Suprapubic skin (tissue), 4 donors: Measurements from ENCODE around the gene PIGZ. TPM values are rescaled to one million over a fixed set of nuclear protein-coding genes. Genes with fewer than 3 reads are reported as not detected.
A peak's percentile ranks its signal among the peaks of the same experiment; 100 is the strongest.

ENCODE experiments used
- DNase-seq, 2 donors: peaks; one replicate each; pipeline ENCODE4 v3.0.0-alpha.2; 2019; ENCODE audit warnings: low spot score in 2 of 2
- H3K27ac ChIP-seq: fragments of 200-600 bp; sonication (generic); one replicate; pipeline ENCODE4 v1.5.1; 2019
- H3K27me3 ChIP-seq: fragments of 200-600 bp; sonication (generic); one replicate; pipeline ENCODE4 v1.5.1; 2019
- H3K36me3 ChIP-seq: fragments of 200-600 bp; sonication (generic); one replicate; pipeline ENCODE4 v1.5.1; 2019
- H3K4me1 ChIP-seq: fragments of 200-600 bp; sonication (generic); one replicate; pipeline ENCODE4 v1.5.1; 2019
- H3K4me3 ChIP-seq: fragments of 200-600 bp; sonication (generic); one replicate; pipeline ENCODE4 v1.5.1; 2019; ENCODE audit warnings: mild to moderate bottlenecking
- H3K9me3 ChIP-seq: fragments of 200-600 bp; sonication (generic); one replicate; pipeline ENCODE4 v1.5.1; 2019
- CTCF ChIP-seq, 2 donors: fragments of 200-600 bp in 1 of 2; fragments of 450-650 bp in 1 of 2; sonication (generic) in 1 of 2; IDR thresholded peaks; one replicate each; pipeline ENCODE4 v1.5.1; 2016 to 2019; ENCODE audit warnings: antibody characterized with exemption in 2 of 2, mild to moderate bottlenecking in 1 of 2, moderate library complexity in 1 of 2
- EP300 ChIP-seq: sonication (generic); formaldehyde crosslinking; IDR thresholded peaks from one replicate; pipeline ENCODE4 v1.6.1; 2017; ENCODE audit warnings: antibody characterized with exemption
- POLR2A ChIP-seq, 2 donors: fragments of 450-650 bp; IDR thresholded peaks; one replicate each; pipeline ENCODE4 v1.6.1; 2017; ENCODE audit warnings: antibody characterized with exemption in 2 of 2, mild to moderate bottlenecking in 2 of 2, moderate library complexity in 2 of 2
- POLR2AphosphoS5 ChIP-seq, 3 donors: sonication (generic); formaldehyde crosslinking; IDR thresholded peaks; one replicate each; pipeline ENCODE4 v1.6.1; 2017; ENCODE audit warnings: antibody characterized with exemption in 3 of 3
- WGBS: methylation state at CpG from one replicate; pipeline ENCODE4 v1.1.5; 2018; 5-methylcytosine and 5-hydroxymethylcytosine counted together
- total RNA-seq, 4 donors: library from RNA; depleted of rRNA; stranded (reverse); fragments of >200 nt; gene quantifications; one replicate each; pipeline ENCODE4 v1.1.0, GENCODE V29; 2016

Gene PIGZ, protein sequence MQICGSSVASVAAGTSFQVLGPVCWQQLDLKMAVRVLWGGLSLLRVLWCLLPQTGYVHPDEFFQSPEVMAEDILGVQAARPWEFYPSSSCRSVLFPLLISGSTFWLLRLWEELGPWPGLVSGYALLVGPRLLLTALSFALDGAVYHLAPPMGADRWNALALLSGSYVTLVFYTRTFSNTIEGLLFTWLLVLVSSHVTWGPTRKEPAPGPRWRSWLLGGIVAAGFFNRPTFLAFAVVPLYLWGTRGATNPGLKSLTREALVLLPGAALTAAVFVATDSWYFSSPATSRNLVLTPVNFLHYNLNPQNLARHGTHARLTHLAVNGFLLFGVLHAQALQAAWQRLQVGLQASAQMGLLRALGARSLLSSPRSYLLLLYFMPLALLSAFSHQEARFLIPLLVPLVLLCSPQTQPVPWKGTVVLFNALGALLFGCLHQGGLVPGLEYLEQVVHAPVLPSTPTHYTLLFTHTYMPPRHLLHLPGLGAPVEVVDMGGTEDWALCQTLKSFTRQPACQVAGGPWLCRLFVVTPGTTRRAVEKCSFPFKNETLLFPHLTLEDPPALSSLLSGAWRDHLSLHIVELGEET
- total RNA-seq: 10 to 100 TPM; 11.0 to 17.4 (median 13.3) TPM

- H3K27ac ChIP-seq: peak within 1 kb of the TSS; percentile 64
- peaks cover 8% of the 10 kb centered on the region for H3K36me3 ChIP-seq
- peak in 1 of 2 donors; percentile 65 for DNase-seq
- peaks cover 15% of the 10 kb centered on the region for H3K4me1 ChIP-seq
- 2% methylated on average over 12 of the region's 98 CpGs for WGBS
- H3K4me3 ChIP-seq: peak within 1 kb of the TSS; percentile 95
- no peaks in the 10 kb centered on the region for H3K27me3 ChIP-seq
- no peaks in the 10 kb centered on the region for H3K9me3 ChIP-seq
- TF ChIP-seq CTCF (IDR thresholded peaks at IDR 0.05) (no peak), POLR2A (IDR thresholded peaks at IDR 0.05) (no peak), EP300 (no peak), POLR2AphosphoS5 (IDR thresholded peaks at IDR 0.05) (no peak)
These were observed at the start of gene PIGZ for GRCh38 chr3:196968233-196969133. Gene PIGZ (minus strand): TSS chr3:196968833. CDS start chr3:196952031, 16,802 bp downstream.

- no peak for TF ChIP-seq EP300
- TF ChIP-seq CTCF (IDR thresholded peaks at IDR 0.05): no peak
- no peak for TF ChIP-seq POLR2AphosphoS5 (IDR thresholded peaks at IDR 0.05)
- TF ChIP-seq POLR2A (IDR thresholded peaks at IDR 0.05): no peak
- H3K27me3 ChIP-seq: no peaks in the 10 kb centered on the region
- H3K4me3 ChIP-seq: no peak overlapping the region
- WGBS: 90% methylated on average over 10 of the region's 18 CpGs
- H3K4me1 ChIP-seq: no peaks in the 10 kb centered on the region
- H3K27ac ChIP-seq: no peak overlapping the region
- no peak for DNase-seq
- H3K36me3 ChIP-seq: no peaks in the 10 kb centered on the region
- no peaks in the 10 kb centered on the region for H3K9me3 ChIP-seq
These were observed 48.4 kb upstream of the PIGZ start for GRCh38 chr3:197017003-197017402.

GRCh38 chr3:197015790-197016736 is 47.4 kb upstream of the PIGZ start:
- no peaks in the 10 kb centered on the region for H3K36me3 ChIP-seq
- H3K27me3 ChIP-seq: no peaks in the 10 kb centered on the region
- H3K4me1 ChIP-seq: no peaks in the 10 kb centered on the region
- WGBS: 96% methylated on average over 25 of the region's 28 CpGs
- no peak overlapping the region for H3K27ac ChIP-seq
- H3K4me3 ChIP-seq: no peak overlapping the region
- TF ChIP-seq CTCF (IDR thresholded peaks at IDR 0.05): no peak
- TF ChIP-seq POLR2A (IDR thresholded peaks at IDR 0.05): no peak
- no peak for TF ChIP-seq EP300
- TF ChIP-seq POLR2AphosphoS5 (IDR thresholded peaks at IDR 0.05): no peak
- no peaks in the 10 kb centered on the region for H3K9me3 ChIP-seq
- no peak for DNase-seq

GRCh38 chr3:197014942-197015575 is 46.4 kb upstream of the PIGZ start:
- no peaks in the 10 kb centered on the region for H3K9me3 ChIP-seq
- TF ChIP-seq CTCF (IDR thresholded peaks at IDR 0.05) (no peak), POLR2AphosphoS5 (IDR thresholded peaks at IDR 0.05) (no peak), EP300 (no peak), POLR2A (IDR thresholded peaks at IDR 0.05) (no peak)
- no peak for DNase-seq
- H3K36me3 ChIP-seq: no peaks in the 10 kb centered on the region
- H3K27ac ChIP-seq: no peak overlapping the region
- no peak overlapping the region for H3K4me3 ChIP-seq
- 89% methylated on average over 15 of the region's 22 CpGs for WGBS
- H3K27me3 ChIP-seq: no peaks in the 10 kb centered on the region
- no peaks in the 10 kb centered on the region for H3K4me1 ChIP-seq
